MM.1S (cell line): Measurements from ENCODE around the gene PHACTR1.

Source experiments
- EZH2 ChIP-seq: fragments of 300-600 bp; sonication (generic); optimal IDR thresholded peaks from 2 replicates; pipeline ENCODE3; 2017; ENCODE audit warnings: low read depth, mild to moderate bottlenecking, antibody characterized with exemption, low read length, mixed read lengths
- EZH2phosphoT487 ChIP-seq: fragments of 300-600 bp; sonication (generic); IDR thresholded peaks from 2 replicates; pipeline ENCODE4 v1.6.1; 2018; ENCODE audit warnings: antibody characterized with exemption, low read length
- TF ChIP-seq, protein P1 (sequence below): fragments of 300-600 bp; sonication (generic); IDR thresholded peaks from 2 replicates; pipeline ENCODE4 v1.5.1; 2016; ENCODE audit warnings: antibody characterized with exemption, low read length, mixed read lengths

- TF ChIP-seq EZH2 (no peak), EZH2phosphoT487 (no peak)
- TF ChIP-seq, protein P1, sequence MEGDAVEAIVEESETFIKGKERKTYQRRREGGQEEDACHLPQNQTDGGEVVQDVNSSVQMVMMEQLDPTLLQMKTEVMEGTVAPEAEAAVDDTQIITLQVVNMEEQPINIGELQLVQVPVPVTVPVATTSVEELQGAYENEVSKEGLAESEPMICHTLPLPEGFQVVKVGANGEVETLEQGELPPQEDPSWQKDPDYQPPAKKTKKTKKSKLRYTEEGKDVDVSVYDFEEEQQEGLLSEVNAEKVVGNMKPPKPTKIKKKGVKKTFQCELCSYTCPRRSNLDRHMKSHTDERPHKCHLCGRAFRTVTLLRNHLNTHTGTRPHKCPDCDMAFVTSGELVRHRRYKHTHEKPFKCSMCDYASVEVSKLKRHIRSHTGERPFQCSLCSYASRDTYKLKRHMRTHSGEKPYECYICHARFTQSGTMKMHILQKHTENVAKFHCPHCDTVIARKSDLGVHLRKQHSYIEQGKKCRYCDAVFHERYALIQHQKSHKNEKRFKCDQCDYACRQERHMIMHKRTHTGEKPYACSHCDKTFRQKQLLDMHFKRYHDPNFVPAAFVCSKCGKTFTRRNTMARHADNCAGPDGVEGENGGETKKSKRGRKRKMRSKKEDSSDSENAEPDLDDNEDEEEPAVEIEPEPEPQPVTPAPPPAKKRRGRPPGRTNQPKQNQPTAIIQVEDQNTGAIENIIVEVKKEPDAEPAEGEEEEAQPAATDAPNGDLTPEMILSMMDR: no peak
These were observed 563.7 kb downstream of the PHACTR1 start for GRCh38 chr6:13280254-13280653.
